GM18861 (cell line): ENCODE data around the gene YIF1A.
"Not testable (repeated sequence)": the region's sequence is repeated elsewhere in the genome, so short reads cannot be mapped to it uniquely, and the experiment has no call there.

Experiments
- ATAC-seq: cut with Tn5 transposase; IDR thresholded peaks from one replicate; pipeline ENCODE4 v1.9.1; 2021; ENCODE audit not compliant: unreplicated experiment

The YIF1A gene

DNA sequence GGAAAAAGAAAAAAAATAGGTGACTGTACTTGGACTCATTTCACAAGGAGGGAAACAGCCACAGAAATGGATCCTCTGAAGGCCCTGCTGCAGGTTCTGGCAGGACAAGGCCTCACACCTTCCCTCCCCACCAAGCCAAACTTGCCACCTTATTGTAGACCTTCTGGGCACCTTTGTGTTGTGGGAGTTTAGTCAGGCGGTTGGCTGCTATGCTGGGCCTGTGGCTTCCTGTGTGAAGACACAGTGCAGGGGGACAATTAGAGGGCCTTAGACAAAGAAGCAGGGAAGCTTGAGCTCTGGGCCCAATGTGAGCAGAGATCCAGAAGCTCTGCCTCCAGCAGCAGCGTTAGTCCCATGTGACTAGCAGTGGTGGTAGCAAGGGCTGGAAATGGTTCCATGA is 16.3 kb downstream of the YIF1A start:
- no peak for ATAC-seq

- ATAC-seq, result no peak
These were observed 17.1 kb downstream of the YIF1A start for GRCh38 chr11:66271816-66272215.

- ATAC-seq, result no peak
These were observed 19.7 kb downstream of the YIF1A start for GRCh38 chr11:66268952-66269905.

- ATAC-seq, result peak; percentile 85
These were observed 20.5 kb downstream of the YIF1A start, which contains the start of gene RAB1B for GRCh38 chr11:66268244-66268951. TSS of gene RAB1B (plus strand) at chr11:66268639. CDS start at chr11:66268680, 41 bp downstream.

- peak; percentile 25 for ATAC-seq
These were observed 21.3 kb downstream of the YIF1A start for GRCh38 chr11:66267379-66268243.

GRCh38 chr11:66267039-66267378 is 21.9 kb downstream of the YIF1A start:
- ATAC-seq, result no peak

DNA sequence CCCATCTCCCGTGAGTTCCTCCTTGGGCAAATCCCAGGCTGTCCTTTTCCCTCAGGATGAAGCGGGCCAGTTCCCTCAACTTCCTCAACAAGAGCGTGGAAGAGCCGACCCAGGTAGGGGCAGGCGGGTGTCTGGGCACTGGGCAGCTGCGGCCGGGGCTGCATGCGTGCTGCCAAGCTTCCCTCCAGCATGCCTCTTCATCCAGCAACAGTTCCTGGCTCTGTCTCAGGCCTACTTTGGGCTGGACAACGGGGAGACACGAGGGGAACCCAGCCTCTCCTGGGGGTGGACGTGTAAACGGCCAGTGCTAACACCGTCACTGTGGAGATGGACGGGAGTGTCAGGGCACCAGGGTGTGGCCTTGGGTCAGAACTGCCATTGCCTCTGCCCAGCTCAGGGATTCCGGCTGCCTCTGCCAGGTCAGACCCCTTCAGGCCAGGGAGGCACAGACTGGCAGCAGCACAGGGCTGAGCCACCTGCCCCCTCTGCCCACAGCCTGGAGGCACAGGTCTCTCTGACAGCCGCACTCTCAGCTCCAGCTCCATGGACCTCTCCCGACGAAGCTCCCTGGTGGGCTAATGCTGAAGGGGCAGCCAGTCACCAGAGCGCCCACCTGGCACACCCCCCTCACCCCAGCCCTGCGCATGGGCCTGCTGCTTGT is 22.4 kb downstream of the YIF1A start:
- ATAC-seq, result no peak

GRCh38 chr11:66265531-66266377 is 23.2 kb downstream of the YIF1A start:
- no peak for ATAC-seq

DNA sequence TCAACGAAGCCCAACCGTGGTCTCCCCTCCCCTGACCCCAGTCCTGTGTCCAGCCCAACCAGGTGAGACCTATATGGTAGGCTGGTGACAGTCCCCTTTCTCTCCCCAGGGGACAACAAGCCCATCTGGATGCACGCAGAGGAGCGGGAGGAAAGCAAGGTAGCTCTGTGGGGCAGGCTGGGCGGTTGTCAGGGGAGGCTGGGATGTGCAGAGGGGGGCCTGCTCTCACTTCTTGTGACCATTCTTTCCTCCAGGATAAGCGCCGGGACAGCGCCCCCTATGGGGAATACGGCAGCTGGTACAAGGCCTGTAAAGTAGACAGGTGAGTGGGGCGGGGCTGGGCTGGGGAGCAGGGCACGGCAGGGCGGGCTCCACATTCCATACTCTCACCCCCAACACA is 24.0 kb downstream of the YIF1A start:
- ATAC-seq, result no peak

DNA sequence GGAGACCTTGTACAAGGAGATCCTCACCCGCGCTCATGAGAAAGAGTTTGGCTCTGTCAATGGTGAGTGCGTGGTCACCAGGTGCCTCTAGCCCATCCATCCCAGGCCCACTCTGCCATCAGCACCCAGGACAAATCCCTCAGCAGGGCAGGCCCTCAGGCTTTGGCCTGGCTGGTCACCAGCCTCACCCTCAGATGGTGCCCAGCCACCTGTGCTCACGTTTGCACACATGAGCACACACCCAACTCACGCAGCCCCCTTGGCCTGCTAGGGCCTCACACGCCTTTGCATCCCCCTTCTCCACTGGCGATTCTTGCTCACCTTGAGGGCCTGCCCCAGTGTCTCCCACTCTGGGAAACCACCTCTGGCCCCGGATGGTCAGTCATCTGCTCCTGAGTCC is 24.6 kb downstream of the YIF1A start:
- no peak for ATAC-seq

- ATAC-seq, result no peak
These were observed 25.2 kb downstream of the YIF1A start for GRCh38 chr11:66263785-66264184.

DNA sequence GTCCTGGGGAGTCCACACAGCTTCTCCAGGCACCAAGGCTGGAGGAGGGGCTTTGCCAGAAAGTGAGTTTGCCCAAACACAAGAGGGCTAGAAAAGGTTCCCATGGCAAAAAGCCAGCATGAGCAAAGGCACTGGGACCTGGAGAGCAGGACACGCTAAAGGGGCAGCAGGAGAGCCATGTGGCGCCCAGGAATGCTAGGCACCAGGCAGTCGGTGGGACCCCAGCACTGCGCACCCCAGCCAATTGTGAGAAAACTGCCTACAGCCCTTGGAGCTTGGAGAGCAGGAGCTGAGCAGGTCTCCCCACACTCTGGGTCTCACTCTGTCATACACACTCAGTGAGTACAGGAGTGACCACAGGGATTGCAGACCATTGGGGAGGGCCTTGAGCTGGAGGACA is 25.7 kb downstream of the YIF1A start:
- no peak for ATAC-seq

DNA sequence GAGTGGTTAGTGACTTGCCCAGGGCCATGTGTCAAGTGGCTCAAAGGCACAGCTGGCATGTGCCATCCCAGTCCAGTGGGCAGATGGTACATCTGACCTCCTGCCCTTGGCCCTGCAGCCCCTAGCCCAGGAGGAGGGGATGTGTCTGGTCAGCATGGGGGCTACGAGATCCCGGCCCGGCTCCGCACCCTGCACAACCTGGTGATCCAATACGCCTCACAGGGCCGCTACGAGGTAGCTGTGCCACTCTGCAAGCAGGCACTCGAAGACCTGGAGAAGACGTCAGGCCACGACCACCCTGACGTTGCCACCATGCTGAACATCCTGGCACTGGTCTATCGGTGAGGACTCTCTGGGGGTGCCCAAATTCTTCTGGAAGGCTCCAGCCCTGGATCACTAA is 26.2 kb downstream of the YIF1A start:
- no peak for ATAC-seq

GRCh38 chr11:66262191-66262590 is 26.8 kb downstream of the YIF1A start:
- no peak for ATAC-seq

GRCh38 chr11:66261578-66261977 is 27.4 kb downstream of the YIF1A start:
- no peak for ATAC-seq

DNA sequence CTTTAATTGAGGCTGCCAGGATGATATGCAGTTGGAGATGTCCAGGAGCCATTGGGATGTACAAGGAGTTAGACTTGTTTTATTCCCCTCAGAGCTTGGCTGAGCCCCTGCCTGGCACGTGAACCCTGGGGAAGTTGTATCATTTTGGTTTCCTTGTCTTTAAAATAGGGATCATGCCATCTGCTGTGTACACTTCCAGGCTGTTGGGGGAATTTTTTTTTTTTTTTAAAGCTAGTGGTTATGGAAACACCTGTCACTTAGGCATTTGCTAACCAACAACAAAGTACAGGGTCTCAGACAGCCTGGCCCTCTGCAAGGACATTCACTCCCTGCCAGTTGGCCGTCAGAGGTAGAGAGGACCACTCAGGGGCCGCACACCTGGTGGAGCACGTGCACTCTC is 29.0 kb downstream of the YIF1A start:
- ATAC-seq, result no peak

- no peak for ATAC-seq
These were observed 29.7 kb downstream of the YIF1A start for GRCh38 chr11:66259225-66259624.

DNA sequence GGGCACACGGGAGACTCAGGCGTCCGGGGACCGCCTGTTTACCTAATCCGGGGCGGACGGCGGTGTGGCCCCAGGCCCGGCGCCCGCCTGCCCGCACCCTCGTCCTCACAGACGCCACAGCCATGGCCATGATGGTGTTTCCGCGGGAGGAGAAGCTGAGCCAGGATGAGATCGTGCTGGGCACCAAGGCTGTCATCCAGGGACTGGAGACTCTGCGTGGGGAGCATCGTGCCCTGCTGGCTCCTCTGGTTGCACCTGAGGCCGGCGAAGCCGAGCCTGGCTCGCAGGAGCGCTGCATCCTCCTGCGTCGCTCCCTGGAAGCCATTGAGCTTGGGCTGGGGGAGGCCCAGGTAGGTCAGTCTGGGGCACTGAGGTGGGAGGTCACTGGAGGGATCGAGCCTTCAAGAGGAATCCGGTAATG is 30.5 kb downstream of the YIF1A start:
- no peak for ATAC-seq

GRCh38 chr11:66253081-66253480 is 35.9 kb downstream of the YIF1A start:
- not testable (repeated sequence) for ATAC-seq

GRCh38 chr11:66251809-66252208 is 37.1 kb downstream of the YIF1A start:
- ATAC-seq, result no peak
